Measurements from ENCODE around the gene PTGER3. TPM values are rescaled to one million over a fixed set of nuclear protein-coding genes. Genes with fewer than 3 reads are reported as not detected.

PTGER3 gene
- total and polyA plus RNA-seq, 2 of the 4 experiments (the other 2 are of a cell fraction), result not detected

- Histone ChIP-seq H4K8ac (ENCODE audit: low read depth in 2 of 2, low read length in 2 of 2) (no peak overlapping the region), H3K9me1 (ENCODE audit: insufficient read depth, low read length) (no peaks in the 10 kb centered on the region), H2AK5ac (ENCODE audit: low read depth, low read length) (no peak overlapping the region), H3K4ac (ENCODE audit: low read depth, low read length) (no peak overlapping the region), H3K79me1 (ENCODE audit: low read depth in 1 of 2, low read length in 2 of 2) (no peaks in the 10 kb centered on the region), H3K4me1 (ENCODE audit: control insufficient read depth, insufficient read depth, low read length) (no peaks in the 10 kb centered on the region), H3K4me2 (ENCODE audit: low read depth, low read length) (no peak overlapping the region), H3K9me3 (ENCODE audit: control insufficient read depth, insufficient read depth, low read length) (no peaks in the 10 kb centered on the region), H4K20me1 (ENCODE audit: insufficient read depth, low read length) (no peaks in the 10 kb centered on the region), H4K91ac (ENCODE audit: insufficient read depth, low read depth, low read length) (no peak overlapping the region), H2BK20ac (ENCODE audit: low read depth, low read length) (no peak overlapping the region), H2BK5ac (ENCODE audit: low read depth, low read length, poor library complexity, severe bottlenecking) (no peak overlapping the region), H3K4me3 (ENCODE audit: insufficient read depth, low read depth, low read length) (no peak overlapping the region), H3K56ac (ENCODE audit: extremely low read depth, insufficient read depth, low read length) (no peak overlapping the region), H2AK9ac (replicated peaks; ENCODE audit: low read depth, low read length, poor library complexity) (no peak overlapping the region), H2BK15ac (ENCODE audit: low read depth, low read length) (no peak overlapping the region), H3K9ac (ENCODE audit: low read depth, low read length) (no peak overlapping the region), H2BK120ac (ENCODE audit: low read depth, low read length) (no peak overlapping the region), H4K5ac (ENCODE audit: low read depth, low read length) (no peak overlapping the region), H3K18ac (ENCODE audit: low read depth, low read length) (no peak overlapping the region), H2AFZ (replicated peaks; ENCODE audit: low read length, poor library complexity) (no peak overlapping the region), H3K23ac (ENCODE audit: low read depth, low read length) (no peak overlapping the region), H3K36me3 (ENCODE audit: control insufficient read depth, insufficient read depth, low read length) (no peaks in the 10 kb centered on the region), H3K27me3 (ENCODE audit: control insufficient read depth, insufficient read depth, low read length) (no peaks in the 10 kb centered on the region), H3K14ac (replicated peaks; ENCODE audit: low read depth, low read length) (no peak overlapping the region), H3K27ac (ENCODE audit: insufficient read depth, low read length) (no peak overlapping the region)
- DNase-seq (no peak), ATAC-seq (ENCODE audit: low read depth) (no peak)
- TF ChIP-seq RFX5 (IDR thresholded peaks at IDR 0.05; ENCODE audit: low read depth, low read length), result no peak
- dilution Hi-C loops (cut with HindIII; ENCODE audit: low sequenced_read_pairs, unreplicated experiment), result no loop called here
- CTCF ChIA-PET, result no interaction called here
- no TSS peak for BruUV-seq (replicated peaks)
- intact Hi-C loops (cut with micrococcal nuclease), result no loop called here
- POLR2A ChIA-PET (ENCODE audit: unreplicated experiment), result no interaction called here
- in situ Hi-C loops (cut with MboI; ENCODE audit: low sequenced_read_pairs), result no loop called here
- WGBS, 2 experiments (ENCODE audit: extremely low coverage in 2 of 2, insufficient read length in 1 of 2), result no CpG with 5 or more reads among the region's 2 CpGs
Measured at GRCh38 chr1:70979881-70980280, 67.7 kb downstream of the PTGER3 start.
